ENCODE results near the gene PPCDC.

PPCDC gene

DNA sequence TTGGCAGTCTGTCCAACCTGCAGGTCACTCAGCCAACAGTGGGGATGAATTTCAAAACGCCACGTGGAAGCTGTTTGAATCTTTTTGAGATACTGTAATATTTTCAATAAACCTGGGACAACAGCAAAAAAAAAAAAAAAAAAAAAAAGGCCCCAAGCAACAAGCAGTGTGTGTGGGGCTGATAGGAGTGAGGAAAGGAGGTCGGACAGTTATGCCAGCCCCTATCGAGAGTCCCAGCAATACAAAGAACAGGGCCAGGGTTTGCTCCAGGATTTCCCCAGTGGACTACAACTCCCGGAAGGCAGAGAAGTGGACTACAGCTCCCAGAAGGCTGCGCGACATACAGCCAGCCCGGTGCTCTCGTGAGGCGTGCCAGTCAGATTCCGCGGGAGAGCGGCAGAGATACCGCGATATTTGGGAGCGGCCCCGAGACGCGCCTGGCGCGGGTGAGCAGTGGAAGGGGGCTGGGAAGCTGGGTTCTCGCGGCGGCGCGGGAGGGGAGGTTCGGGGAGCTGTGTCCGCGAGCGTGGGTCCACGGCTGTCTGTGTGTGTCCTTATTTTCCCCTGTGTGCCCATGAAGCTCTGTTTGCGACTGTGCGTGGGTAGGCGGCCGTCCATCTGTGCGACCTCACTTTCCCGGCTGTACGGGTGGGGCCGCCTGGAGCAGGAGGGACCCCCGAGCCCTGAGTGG is at the start of gene PPCDC:
PPCDC (plus strand) TSS at position 410 of the 691 bp plus-strand sequence. CDS start 4,729 bp downstream, outside the sequence.
- DNase-seq (ENCODE audit: low read depth in 3 of 3, low spot score in 1 of 3), result peak; percentile 85 to 86 (median 86)

- DNase-seq (ENCODE audit: low read depth in 3 of 3, low spot score in 1 of 3), result no peak
Observed at GRCh38 chr15:74976159-74976558, 47.2 kb upstream of the PPCDC start.

DNA sequence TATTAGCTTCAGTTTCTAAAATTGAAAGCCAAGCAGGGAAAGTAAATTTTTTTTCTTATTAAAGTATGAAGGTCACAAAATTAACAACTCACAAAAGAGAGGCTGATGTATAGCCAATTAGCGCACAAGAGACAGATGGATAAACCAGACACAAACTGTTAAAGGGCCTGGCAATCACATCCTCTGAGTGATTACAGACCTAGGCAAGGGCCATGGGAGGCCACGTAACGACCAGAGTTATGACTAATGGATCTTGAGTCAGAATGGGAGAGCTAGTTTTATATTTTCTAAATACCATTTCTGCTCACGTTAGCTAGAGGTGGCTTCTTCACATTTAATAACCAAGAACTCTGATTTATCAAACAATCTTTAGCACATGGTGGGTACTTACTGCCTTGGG is 45.8 kb upstream of the PPCDC start:
- no peak for DNase-seq (ENCODE audit: low read depth in 3 of 3, low spot score in 1 of 3)

GRCh38 chr15:74978077-74978476 is 45.3 kb upstream of the PPCDC start:
- DNase-seq (ENCODE audit: low read depth in 3 of 3, low spot score in 1 of 3), result no peak

DNA sequence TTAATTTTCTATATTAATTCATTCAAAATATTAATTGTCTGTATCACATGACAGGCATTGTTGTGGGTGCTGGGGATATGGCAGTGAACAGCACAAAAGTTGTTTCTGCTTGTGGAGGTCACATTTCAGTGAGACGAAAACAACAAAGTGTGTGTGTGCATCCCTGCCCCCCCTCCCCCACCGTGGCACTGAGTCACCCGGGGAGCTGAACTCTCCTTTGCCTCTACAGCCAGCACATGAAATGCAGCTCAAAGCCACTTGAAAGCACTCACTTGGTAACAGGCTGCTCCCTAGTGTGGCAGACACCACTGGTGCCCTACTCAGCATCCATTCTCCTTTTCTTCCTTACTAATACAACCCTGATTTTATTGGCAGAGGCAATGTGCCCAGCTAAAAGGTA is 44.9 kb upstream of the PPCDC start:
- DNase-seq (ENCODE audit: low read depth in 3 of 3, low spot score in 1 of 3), result no peak

DNA sequence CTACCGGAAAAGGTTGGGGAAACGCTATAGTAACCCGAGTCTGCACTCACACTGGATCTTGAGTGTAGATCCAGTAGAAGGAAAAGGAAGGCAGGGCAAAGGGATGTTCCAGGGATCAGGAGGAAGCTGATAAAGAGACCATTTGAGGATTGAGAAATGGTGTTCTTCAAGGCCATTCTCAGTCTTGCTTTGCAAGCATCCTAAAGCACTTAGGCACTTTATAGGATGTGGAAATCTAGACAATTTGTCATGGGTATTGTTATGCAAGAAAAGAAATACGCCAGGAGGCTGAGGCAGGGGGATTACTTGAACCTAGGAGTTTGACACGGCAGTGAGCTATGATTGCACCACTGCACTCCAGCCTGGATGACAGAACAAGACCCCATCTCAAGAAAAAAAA is 41.2 kb upstream of the PPCDC start:
- DNase-seq (ENCODE audit: low read depth in 3 of 3, low spot score in 1 of 3), result no peak

GRCh38 chr15:74983725-74984231 is 39.6 kb upstream of the PPCDC start:
- no peak for DNase-seq (ENCODE audit: low read depth in 3 of 3, low spot score in 1 of 3)

DNA sequence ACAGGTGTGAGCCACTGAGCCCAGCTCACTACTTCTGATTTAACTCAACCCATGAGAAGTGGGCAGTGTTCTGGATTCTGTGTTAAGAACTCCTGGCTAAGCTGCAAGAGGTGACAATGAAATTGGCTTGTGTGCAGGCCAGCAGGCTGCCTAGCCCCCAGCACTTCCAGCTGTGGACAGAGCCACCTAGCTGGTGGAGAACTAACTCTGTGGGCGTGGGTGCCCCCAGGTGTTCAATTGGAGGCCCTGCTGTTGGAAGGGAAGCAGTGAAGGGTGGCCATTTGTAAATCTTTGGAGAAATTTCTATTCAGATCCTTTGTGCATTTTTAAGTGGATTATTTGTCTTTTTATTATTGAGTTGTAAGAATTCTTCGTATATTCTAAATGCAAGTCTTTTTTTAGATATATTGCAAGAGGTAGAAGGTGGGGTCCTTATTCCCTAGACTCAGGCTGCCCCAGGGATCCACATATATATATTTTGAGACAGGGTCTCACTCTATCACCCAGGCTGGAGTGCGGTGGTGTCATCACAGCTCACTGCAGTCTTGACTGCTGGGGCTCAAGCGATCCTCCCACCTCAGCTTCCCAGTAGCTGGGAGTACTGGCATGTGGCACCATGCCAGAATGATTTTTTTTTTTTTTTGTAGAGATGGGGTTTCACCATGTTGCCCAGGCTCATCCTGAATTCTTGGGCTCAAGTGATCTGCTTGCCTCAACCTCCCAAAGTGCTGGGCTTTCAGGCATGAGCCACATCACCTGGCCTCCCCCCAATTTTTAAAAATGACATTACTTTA is 35.2 kb upstream of the PPCDC start:
- peak in 1 of 3 donors; percentile 2 for DNase-seq (ENCODE audit: low read depth in 3 of 3, low spot score in 1 of 3)

- no peak for DNase-seq (ENCODE audit: low read depth in 3 of 3, low spot score in 1 of 3)
Observed at GRCh38 chr15:74989527-74989926, 33.9 kb upstream of the PPCDC start.

- DNase-seq (ENCODE audit: low read depth in 3 of 3, low spot score in 1 of 3), result no peak
Observed at GRCh38 chr15:74992619-74993018, 30.8 kb upstream of the PPCDC start.

DNA sequence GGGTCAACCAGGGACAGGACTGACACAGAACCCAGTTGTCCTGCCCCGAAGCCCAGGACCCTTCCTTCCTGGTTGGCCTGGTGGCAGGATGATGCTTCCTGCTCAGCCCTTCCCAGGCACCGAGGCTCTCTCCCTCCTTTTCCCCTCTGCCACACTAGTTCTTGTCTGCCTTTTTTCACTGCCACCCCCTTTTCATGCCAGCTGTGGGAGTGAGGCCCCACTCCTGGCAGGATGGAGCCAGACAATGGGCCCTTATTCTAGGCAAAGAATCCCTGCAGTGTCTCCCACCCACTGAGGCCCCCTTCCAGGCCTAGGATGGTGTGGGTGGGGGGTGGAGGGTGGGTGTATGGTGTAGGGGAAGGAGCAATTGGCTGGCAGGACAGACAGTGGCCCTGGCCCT is 29.2 kb upstream of the PPCDC start:
- DNase-seq (ENCODE audit: low read depth in 3 of 3, low spot score in 1 of 3), result no peak

- DNase-seq (ENCODE audit: low read depth in 3 of 3, low spot score in 1 of 3), result no peak
Observed at GRCh38 chr15:74994685-74995084, 28.7 kb upstream of the PPCDC start.

- DNase-seq (ENCODE audit: low read depth in 3 of 3, low spot score in 1 of 3), result peak; percentile 80 to 85 (median 85)
Observed at GRCh38 chr15:74995182-74995778, 28.1 kb upstream of the PPCDC start, which contains the start of gene SCAMP5. SCAMP5 (plus strand) TSS chr15:74995563; CDS start chr15:75011840, 16,277 bp downstream.

- DNase-seq (ENCODE audit: low read depth in 3 of 3, low spot score in 1 of 3), result no peak
Observed at GRCh38 chr15:74995779-74996765, 27.3 kb upstream of the PPCDC start.

DNA sequence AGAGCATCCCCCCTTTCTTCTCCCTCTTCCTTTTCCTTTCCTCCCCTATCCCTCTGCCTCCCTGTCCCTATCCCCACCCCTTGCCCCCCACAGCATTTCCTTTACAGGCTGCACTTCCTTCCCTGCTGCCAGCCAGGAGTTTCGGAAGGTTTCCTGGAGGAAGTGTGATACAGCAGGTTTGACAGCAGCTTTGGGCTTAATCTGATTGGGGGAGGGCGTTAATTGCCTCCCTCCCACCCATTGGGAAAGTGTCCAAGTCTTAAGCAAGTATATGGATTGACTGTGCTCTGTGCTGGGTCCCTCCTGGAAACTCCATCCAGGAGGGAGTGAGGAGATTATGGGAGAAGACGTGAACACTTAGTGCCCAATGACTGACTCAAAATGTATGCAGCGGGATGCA is 26.2 kb upstream of the PPCDC start:
- DNase-seq (ENCODE audit: low read depth in 3 of 3, low spot score in 1 of 3), result no peak

DNA sequence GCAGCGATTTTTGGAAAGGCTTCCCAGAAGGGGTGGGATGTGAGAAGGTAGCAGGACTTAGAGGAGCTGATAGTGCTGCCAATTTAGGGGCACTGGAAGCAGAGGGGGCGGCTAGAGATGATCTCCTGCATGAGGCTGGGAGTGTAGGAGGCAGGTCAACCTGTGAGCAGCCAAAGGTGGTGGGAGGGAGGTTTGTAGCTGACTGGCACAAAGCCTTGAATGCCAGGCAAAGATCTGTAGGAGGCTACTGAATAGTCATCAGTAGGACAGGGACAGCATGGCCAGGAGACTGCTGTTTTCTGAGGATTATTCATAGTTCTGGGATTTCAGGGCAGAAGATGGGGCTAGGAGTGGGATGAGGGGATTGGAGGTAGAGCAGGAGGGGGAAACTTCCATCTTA is 25.8 kb upstream of the PPCDC start:
- DNase-seq (ENCODE audit: low read depth in 3 of 3, low spot score in 1 of 3), result no peak

GRCh38 chr15:75001310-75001709 is 22.1 kb upstream of the PPCDC start:
- no peak for DNase-seq (ENCODE audit: low read depth in 3 of 3, low spot score in 1 of 3)

GRCh38 chr15:75002398-75002797 is 21.0 kb upstream of the PPCDC start:
- DNase-seq (ENCODE audit: low read depth in 3 of 3, low spot score in 1 of 3), result no peak

GRCh38 chr15:75007216-75007615 is 16.2 kb upstream of the PPCDC start:
- no peak for DNase-seq (ENCODE audit: low read depth in 3 of 3, low spot score in 1 of 3)

DNA sequence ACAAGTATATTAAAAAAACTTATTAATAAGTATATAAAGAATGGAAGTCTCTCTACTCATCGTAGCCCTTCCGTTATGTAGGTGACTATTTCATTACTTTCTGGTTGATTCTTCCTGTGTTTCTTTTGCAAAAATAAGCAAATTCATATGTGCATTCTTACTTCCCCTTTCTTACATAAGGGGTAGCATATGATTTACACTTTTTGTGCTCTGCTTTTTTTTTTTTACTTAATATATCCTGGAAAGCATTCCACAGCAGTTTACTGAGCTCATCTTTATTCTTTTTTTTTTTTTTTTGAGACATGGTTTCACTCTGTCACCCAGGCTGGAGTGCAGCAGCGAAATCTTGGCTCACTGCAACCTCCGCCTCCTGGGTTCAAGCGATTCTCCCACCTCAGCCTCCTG is 15.2 kb upstream of the PPCDC start:
- no peak for DNase-seq (ENCODE audit: low read depth in 3 of 3, low spot score in 1 of 3)

Measured in stimulated activated CD4-positive, alpha-beta T cell treated with anti-CD3 and anti-CD28 coated beads, TNF-alpha, amount 100 ng/mL, for 1 hour (primary cell).